T-helper 17 cell (primary cell): ENCODE measurements around the gene SEPTIN3. TPM values are rescaled to one million over a fixed set of nuclear protein-coding genes. Genes with fewer than 3 reads are reported as not detected.

Source experiments
- ATAC-seq: fragments of 150-1000 bp; cut with Tn5 transposase; 2 replicates; pipeline ENCODE4 v1.10.0; 2021; ENCODE audit warnings: mild to moderate bottlenecking, moderate library complexity
- DNase-seq, 3 donors: peaks; one replicate each; pipeline versions ENCODE4 v3.0.0 to v3.0.0-alpha.2; 2020 to 2021
- H3K9me3 ChIP-seq: one replicate; pipeline ENCODE4 v1.7.0; 2013; ENCODE audit warnings: low read length, mild to moderate bottlenecking; ENCODE audit not compliant: control insufficient read depth, poor library complexity, severe bottlenecking
- H3K27ac Mint-ChIP-seq: one replicate; pipeline ENCODE4 v1.8.0; 2022; ENCODE audit warnings: mild to moderate bottlenecking, moderate library complexity, mixed read lengths
- H3K27me3 Mint-ChIP-seq: one replicate; pipeline ENCODE4 v1.8.0; 2022; ENCODE audit warnings: mixed read lengths
- H3K36me3 Mint-ChIP-seq: one replicate; pipeline ENCODE4 v1.8.0; 2022; ENCODE audit warnings: low read depth, mixed read lengths
- H3K4me1 Mint-ChIP-seq: one replicate; pipeline ENCODE4 v1.8.0; 2022; ENCODE audit warnings: mild to moderate bottlenecking, mixed read lengths
- H3K4me3 Mint-ChIP-seq: one replicate; pipeline ENCODE4 v1.8.0; 2022; ENCODE audit warnings: mild to moderate bottlenecking, moderate library complexity, mixed read lengths
- total RNA-seq, 4 donors: library from RNA in 2 of 4; stranded (reverse) in 2 of 4; gene quantifications; one replicate each; pipeline ENCODE4 v1.2.3 and lab custom pipeline; 2022 to 2026

Gene SEPTIN3, protein sequence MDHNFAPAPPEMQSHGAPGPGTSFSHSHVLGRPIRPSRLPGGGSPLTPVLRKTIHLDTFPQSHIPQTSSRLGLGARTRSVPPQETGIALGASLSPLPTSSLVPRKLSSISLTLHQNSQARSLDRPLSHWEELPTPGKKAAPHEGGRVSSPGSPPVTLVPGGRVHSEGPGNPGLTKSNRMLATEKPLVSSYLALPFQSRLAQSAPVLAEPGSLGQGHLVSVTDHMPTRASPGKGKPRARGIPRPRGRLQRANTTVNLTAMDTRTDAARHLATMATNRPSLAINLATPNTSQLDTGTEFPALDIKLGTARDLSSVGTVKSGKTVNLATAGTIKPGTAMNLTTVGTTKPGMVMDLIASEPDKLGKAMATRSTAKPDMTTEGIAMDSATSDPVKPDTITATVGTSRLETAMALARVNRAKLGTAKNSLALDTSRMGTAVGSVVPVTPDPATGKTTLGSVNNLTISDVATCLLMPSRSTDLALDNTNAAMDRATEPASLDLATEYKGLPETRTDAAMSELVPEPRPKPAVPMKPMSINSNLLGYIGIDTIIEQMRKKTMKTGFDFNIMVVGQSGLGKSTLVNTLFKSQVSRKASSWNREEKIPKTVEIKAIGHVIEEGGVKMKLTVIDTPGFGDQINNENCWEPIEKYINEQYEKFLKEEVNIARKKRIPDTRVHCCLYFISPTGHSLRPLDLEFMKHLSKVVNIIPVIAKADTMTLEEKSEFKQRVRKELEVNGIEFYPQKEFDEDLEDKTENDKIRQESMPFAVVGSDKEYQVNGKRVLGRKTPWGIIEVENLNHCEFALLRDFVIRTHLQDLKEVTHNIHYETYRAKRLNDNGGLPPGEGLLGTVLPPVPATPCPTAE
- total RNA-seq: under 1 TPM in 1 of 2 donors, not detected in 1; 0.42 TPM
- 0.23 to 0.46 reads per million in 2 donors for total RNA-seq (lab: John Stamatoyannopoulos, UW)

GRCh38 chr22:41969110-41969646 is at the start of gene SEPTIN3:
Gene SEPTIN3, plus strand, starts transcription at chr22:41969443. Its CDS starts 2,050 bp downstream, at chr22:41971493.
- no peaks in the 10 kb centered on the region for H3K9me3 ChIP-seq
- H3K27ac Mint-ChIP-seq: peak within 1 kb of the TSS; percentile 41
- ATAC-seq (no peak), DNase-seq (no peak)
- peaks cover 45% of the 10 kb centered on the region for H3K27me3 Mint-ChIP-seq
- no peaks in the 10 kb centered on the region for H3K36me3 Mint-ChIP-seq
- no peak within 1 kb of the TSS for H3K4me3 Mint-ChIP-seq
- peaks cover 3% of the 10 kb centered on the region for H3K4me1 Mint-ChIP-seq

DNA sequence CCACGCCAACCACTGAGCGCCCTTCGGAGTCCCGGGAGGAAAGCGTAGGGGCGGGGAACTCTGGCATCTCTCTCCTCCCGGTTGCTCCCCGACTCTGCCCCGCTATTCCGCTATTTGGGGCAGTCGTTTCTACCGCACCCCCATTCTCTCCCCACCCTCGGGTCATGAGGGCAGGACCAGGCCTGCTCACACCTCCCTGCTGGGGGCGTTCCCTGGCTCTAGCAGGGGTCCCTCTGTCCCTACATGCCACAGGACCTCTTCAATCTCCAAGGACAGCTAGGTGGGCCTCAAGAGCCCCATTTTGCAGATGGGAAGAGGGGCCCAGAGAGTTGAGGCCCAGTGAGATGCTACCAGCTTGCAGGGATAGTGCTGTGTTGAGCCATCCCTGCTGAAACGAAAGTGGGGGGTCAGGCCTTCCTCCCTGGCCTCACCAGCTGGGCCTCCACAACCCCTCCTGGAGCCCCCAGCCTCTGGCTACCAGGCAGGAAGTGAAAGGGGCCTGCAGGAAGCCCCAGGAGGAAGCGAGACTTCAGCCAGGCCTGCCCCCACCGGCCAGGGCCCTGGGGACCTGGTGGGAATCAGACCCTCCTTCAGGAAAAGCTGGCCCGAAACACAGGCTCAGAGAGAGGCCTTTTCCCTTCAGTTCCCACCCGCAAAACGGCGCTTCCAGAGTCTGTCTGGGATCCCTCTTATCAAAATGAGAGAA is 48.8 kb upstream of the SEPTIN3 start:
- Mint-ChIP-seq H3K27ac (peak overlapping the region; percentile 53), H3K4me1 (peaks cover 12% of the 10 kb centered on the region), H3K27me3 (no peaks in the 10 kb centered on the region), H3K36me3 (no peaks in the 10 kb centered on the region), H3K4me3 (peak overlapping the region; percentile 80)
- DNase-seq (no peak), ATAC-seq (no peak)
- H3K9me3 ChIP-seq: no peaks in the 10 kb centered on the region

DNA sequence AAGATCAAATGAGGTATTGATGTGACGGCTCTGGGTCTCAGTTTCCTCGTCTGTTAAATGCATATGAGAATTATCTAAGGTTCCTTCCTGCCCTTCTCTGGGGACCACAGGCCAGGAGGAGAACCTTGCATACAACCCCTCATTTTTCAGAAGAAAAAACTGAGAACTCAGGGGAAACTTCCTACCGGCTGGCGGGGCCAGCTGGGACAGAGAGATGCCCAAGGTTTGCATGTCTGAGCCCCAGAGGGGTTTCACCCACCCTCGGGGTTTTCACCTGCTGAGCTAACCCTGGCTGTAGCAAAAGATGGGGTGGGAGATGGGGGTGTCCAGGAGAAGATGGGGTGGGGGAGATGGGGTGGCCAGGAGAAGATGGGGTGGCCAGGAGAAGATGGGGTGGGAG is 46.9 kb upstream of the SEPTIN3 start:
- DNase-seq: no peak
- ATAC-seq: no peak
- no peaks in the 10 kb centered on the region for H3K27me3 Mint-ChIP-seq
- no peaks in the 10 kb centered on the region for H3K9me3 ChIP-seq
- H3K4me1 Mint-ChIP-seq: peaks cover 13% of the 10 kb centered on the region
- H3K36me3 Mint-ChIP-seq: no peaks in the 10 kb centered on the region
- no peak overlapping the region for H3K4me3 Mint-ChIP-seq
- H3K27ac Mint-ChIP-seq: no peak overlapping the region

- H3K36me3 Mint-ChIP-seq: no peaks in the 10 kb centered on the region
- peaks cover 17% of the 10 kb centered on the region for H3K4me1 Mint-ChIP-seq
- no peak for ATAC-seq
- no peak overlapping the region for H3K27ac Mint-ChIP-seq
- H3K4me3 Mint-ChIP-seq: peak overlapping the region; percentile 31
- H3K27me3 Mint-ChIP-seq: no peaks in the 10 kb centered on the region
- DNase-seq: no peak
- no peaks in the 10 kb centered on the region for H3K9me3 ChIP-seq
These were observed 46.2 kb upstream of the SEPTIN3 start for GRCh38 chr22:41922940-41923594.

DNA sequence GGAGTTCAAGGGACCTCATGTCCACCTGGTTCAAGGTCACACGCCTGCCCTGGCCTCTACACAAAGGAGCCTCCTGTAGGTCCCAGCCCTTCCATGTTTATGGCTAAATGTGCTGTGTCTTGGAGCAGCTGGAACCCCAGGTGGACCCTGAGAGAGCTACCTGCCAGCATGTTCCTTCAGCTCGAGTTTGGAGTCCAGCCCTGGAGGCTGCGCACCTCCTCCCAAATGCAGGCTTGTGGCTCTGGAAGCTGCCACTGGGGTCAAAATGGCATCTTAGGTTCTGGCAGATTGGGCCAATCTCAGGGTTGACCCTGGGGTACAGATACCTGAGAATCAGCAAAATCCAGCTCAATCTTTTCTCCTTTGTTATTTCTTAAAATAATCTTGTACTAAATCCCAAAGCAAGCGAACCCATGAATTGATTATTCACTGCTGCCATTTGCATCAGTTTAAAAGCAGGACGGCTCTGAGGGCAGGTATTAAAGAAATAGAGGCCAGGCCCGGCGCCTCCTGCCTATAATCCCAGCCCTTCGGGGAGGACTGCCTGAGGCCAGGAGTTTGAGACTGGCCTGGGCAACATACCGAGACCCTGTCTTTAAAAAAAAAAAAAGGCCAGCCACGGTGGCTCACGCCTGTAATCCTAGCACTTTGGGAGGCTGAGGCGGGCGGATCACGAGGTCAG is 45.5 kb upstream of the SEPTIN3 start:
- ATAC-seq: no peak
- DNase-seq: no peak
- H3K4me1 Mint-ChIP-seq: peaks cover 21% of the 10 kb centered on the region
- no peaks in the 10 kb centered on the region for H3K36me3 Mint-ChIP-seq
- no peak overlapping the region for H3K27ac Mint-ChIP-seq
- no peak overlapping the region for H3K4me3 Mint-ChIP-seq
- no peaks in the 10 kb centered on the region for H3K27me3 Mint-ChIP-seq
- no peaks in the 10 kb centered on the region for H3K9me3 ChIP-seq

DNA sequence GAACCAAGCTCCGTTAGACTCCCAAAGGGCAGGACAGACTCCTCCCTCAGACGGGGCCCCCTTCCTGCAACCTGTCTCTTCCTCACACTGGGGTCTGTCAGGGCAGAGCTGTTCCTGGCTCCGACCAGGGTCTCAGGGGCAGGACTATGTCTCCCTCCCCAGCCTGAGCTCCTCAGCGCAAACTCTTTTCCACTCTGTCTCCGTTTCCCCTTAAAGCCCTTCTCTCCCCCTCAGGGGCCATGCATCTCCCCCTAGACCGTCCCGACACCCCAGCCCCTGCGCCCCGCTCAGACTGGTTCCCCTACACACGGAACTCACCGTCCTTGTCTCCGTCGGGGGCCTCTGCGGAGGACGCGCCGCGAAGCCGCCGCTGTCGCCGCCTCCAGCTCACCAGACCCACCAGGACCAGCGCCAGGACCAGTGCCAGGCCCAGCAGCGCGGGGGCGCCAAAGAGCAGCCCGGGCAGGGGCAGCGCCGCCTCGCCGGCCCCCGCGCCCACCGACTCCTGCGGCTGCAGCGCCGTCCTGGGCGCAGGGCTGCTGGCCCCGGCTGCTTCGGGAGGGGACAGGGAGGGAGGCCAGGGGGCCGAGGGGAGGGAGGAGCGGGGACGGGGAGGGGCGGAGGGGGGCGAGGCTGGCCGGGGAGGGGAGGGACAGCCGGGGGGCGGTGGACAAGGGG is 43.3 kb upstream of the SEPTIN3 start:
- H3K27ac Mint-ChIP-seq: no peak overlapping the region

GRCh38 chr22:41927813-41928212 is 41.4 kb upstream of the SEPTIN3 start:
- H3K9me3 ChIP-seq: no peaks in the 10 kb centered on the region
- Mint-ChIP-seq H3K27ac (peak overlapping the region; percentile 89), H3K36me3 (no peaks in the 10 kb centered on the region), H3K4me3 (peak overlapping the region; percentile 85), H3K4me1 (peaks cover 14% of the 10 kb centered on the region), H3K27me3 (no peaks in the 10 kb centered on the region)
- ATAC-seq (no peak), DNase-seq (no peak)

More for the DNA sequence above, 43.3 kb upstream of the SEPTIN3 start:
- no peaks in the 10 kb centered on the region for H3K36me3 Mint-ChIP-seq
- H3K4me1 Mint-ChIP-seq: peaks cover 14% of the 10 kb centered on the region
- peak overlapping the region; percentile 87 for H3K4me3 Mint-ChIP-seq
- ATAC-seq: peak; percentile 83
- H3K9me3 ChIP-seq: no peaks in the 10 kb centered on the region
- no peaks in the 10 kb centered on the region for H3K27me3 Mint-ChIP-seq
- peak; percentile 71 to 82 (median 73) for DNase-seq

DNA sequence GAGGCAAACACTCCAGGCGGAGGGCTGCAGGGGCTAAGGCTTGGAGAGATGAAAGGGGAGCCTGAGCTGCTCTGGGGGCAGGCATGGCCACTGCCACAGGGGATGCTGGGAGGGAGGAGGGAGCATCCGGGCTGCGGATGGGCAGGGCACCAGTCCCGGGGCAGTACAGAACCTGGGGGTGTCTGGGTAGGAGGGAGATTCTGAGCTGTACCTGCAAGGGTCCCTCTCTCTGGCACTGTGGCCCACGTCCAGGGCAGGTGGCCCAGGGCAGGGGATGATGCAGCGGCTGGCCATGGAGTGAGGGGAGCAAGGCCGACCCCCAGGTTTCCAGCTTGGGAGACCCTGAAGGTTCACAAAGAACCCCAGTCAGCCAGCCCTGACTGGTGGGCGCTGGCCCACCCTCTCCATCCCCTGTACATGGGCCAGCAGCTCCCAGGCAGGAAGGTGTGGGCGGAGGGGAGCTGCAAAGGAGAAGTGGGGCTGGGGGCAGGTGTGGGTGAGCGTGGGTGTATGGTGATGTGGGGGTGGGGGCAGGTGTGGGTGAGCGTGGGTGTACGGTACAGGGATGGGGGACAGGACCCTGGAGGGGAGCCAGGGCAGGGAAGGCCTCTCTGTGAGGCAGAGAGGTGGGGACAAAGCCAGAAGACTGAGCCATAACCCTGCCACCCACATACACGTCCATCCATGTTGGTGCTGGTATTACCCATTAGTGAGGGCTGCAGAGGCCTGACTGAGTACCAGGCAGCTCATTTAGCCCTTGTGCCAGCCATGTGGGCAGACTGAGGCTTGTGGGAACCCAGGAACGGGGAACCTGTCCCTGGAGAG is 40.4 kb upstream of the SEPTIN3 start:
- ATAC-seq (no peak), DNase-seq (no peak)
- no peaks in the 10 kb centered on the region for H3K9me3 ChIP-seq
- peaks cover 15% of the 10 kb centered on the region for H3K4me1 Mint-ChIP-seq
- H3K27ac Mint-ChIP-seq: peak overlapping the region; percentile 89
- H3K4me3 Mint-ChIP-seq: peak overlapping the region; percentile 49
- no peaks in the 10 kb centered on the region for H3K27me3 Mint-ChIP-seq
- no peaks in the 10 kb centered on the region for H3K36me3 Mint-ChIP-seq

DNA sequence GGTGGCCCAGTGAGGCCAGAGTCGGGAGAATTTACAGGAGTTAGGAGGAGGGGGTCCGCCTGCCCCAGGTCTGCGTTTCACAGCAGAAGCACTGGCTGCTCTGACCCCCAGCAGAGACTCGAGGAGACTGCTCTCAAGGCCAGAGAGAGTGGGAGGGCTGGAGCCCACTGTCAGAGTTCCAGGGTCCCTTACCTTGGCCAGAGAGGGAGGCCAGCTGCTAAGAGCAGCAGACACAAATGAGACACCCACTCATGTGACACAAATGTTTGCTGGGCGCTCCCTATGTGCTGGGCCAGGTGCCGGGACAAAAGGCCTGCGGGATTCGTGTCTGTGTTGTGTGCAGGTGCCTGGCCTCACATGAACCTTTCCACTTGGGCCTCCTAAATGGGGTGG is 39.8 kb upstream of the SEPTIN3 start:
- H3K27me3 Mint-ChIP-seq: no peaks in the 10 kb centered on the region
- no peaks in the 10 kb centered on the region for H3K9me3 ChIP-seq
- H3K4me3 Mint-ChIP-seq: no peak overlapping the region
- H3K36me3 Mint-ChIP-seq: no peaks in the 10 kb centered on the region
- no peak overlapping the region for H3K27ac Mint-ChIP-seq
- H3K4me1 Mint-ChIP-seq: peaks cover 15% of the 10 kb centered on the region
- DNase-seq (no peak), ATAC-seq (no peak)

DNA sequence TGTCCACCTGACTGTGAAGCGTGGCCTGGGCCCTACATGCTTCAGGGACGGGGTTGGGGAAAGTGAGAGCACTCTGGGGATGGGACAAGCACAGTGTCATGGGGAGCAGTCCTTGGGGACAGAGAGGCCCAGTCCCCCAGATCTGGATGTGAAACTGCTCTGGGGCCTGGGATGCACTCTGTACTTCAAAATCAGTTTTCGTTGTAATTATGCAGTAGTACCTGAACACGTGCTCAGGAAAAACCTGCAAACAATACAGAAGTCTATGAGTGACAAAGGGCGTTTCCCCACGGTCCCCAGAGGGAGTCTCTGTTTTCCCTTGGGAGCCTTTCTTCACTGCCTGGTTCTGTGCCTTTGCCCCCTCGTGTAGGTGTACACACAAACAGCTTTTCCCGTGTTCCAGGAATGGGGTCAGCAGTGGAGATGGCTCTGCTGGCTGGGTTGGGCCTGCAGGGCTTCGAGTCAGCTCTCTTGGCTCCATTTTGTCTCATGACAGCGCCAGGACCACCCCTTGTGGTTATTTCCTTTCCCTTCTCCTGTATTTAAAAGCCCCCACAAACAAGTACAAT is 37.5 kb upstream of the SEPTIN3 start:
- no peaks in the 10 kb centered on the region for H3K27me3 Mint-ChIP-seq
- H3K36me3 Mint-ChIP-seq: no peaks in the 10 kb centered on the region
- H3K4me3 Mint-ChIP-seq: no peak overlapping the region
- H3K4me1 Mint-ChIP-seq: peaks cover 14% of the 10 kb centered on the region
- H3K27ac Mint-ChIP-seq: peak overlapping the region; percentile 81
- ATAC-seq (peak; percentile 3), DNase-seq (no peak)
- H3K9me3 ChIP-seq: no peaks in the 10 kb centered on the region

GRCh38 chr22:41932353-41932752 is 36.9 kb upstream of the SEPTIN3 start:
- ATAC-seq (no peak), DNase-seq (no peak)
- no peak overlapping the region for H3K4me3 Mint-ChIP-seq
- peak overlapping the region; percentile 81 for H3K27ac Mint-ChIP-seq
- H3K9me3 ChIP-seq: no peaks in the 10 kb centered on the region
- no peaks in the 10 kb centered on the region for H3K27me3 Mint-ChIP-seq
- no peaks in the 10 kb centered on the region for H3K36me3 Mint-ChIP-seq
- H3K4me1 Mint-ChIP-seq: peaks cover 14% of the 10 kb centered on the region
